ENCODE measurements around the gene CYP26A1. TPM values are rescaled to one million over a fixed set of nuclear protein-coding genes. Genes with fewer than 3 reads are reported as not detected.

The CYP26A1 gene
- total RNA-seq, 4 donors from 2014 or later: not detected

DNA sequence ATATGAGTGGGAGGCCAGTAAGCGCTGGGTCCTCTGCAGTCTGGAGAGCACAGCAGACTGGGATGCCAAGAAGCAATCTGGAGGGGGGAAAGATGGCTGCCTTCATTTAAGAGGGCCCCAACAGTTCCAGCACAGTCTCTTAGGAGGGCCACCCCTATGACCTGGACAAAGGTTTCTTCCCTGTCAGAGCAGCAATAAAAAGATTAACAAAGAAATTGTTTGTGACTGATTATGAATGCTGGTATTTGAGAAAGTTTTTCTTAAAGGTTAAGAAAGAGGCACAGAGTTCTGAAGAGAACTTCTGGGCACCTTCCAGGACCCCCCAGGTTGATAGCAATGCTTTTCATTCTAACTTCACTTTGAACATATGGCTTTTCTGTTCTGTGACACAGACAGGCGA lies 52.3 kb downstream of the CYP26A1 start:
- WGBS, 2 donors (ENCODE audit: low coverage in 1 of 2): 83% methylated on average over 2 of the region's 2 CpGs; no CpG with 5 or more reads in 1 of the 2 donors
- Histone ChIP-seq H3K9me3 (peaks cover 0 to 21% (median 0%) of the 10 kb centered on the region in 3 donors), H3K27ac (no peak overlapping the region), H3K4me3 (no peak overlapping the region), H3K4me1 (no peaks in the 10 kb centered on the region), H3K27me3 (no peaks in the 10 kb centered on the region), H3K36me3 (no peaks in the 10 kb centered on the region)
- TF ChIP-seq EP300 (IDR thresholded peaks at IDR 0.05): no peak
- TF ChIP-seq, protein P1, sequence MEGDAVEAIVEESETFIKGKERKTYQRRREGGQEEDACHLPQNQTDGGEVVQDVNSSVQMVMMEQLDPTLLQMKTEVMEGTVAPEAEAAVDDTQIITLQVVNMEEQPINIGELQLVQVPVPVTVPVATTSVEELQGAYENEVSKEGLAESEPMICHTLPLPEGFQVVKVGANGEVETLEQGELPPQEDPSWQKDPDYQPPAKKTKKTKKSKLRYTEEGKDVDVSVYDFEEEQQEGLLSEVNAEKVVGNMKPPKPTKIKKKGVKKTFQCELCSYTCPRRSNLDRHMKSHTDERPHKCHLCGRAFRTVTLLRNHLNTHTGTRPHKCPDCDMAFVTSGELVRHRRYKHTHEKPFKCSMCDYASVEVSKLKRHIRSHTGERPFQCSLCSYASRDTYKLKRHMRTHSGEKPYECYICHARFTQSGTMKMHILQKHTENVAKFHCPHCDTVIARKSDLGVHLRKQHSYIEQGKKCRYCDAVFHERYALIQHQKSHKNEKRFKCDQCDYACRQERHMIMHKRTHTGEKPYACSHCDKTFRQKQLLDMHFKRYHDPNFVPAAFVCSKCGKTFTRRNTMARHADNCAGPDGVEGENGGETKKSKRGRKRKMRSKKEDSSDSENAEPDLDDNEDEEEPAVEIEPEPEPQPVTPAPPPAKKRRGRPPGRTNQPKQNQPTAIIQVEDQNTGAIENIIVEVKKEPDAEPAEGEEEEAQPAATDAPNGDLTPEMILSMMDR (IDR thresholded peaks at IDR 0.05): no peak
- TF ChIP-seq POLR2A (IDR thresholded peaks at IDR 0.05): no peak
- no peak for TF ChIP-seq POLR2AphosphoS5 (IDR thresholded peaks at IDR 0.05)
- no peak for ATAC-seq

DNA sequence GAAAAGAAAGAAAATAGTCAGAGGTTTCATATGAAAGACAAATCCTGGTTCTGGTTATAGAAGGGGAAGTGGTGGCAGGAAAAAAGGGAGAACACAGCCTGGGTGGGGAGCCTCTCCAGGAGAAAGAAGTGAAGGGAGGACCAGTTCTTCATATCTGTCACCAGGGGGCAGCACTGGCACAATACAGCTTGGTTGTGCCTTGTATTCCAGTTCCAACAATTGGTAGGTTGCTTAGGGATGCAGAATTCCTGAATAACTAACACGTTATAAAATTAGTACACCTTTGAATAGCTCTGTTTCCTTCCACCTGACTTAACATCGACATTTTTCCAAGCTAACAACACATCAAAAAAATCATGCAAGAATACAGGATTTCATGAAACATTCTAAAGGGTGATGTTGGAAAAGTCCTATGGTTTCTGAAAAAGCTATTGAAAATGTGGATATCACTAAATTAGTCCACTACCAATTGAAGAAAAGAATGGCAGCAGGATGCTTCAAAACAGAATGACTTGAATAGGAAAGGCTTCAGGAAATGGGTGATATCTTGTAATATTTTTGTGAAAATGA lies 52.9 kb downstream of the CYP26A1 start:
- no peaks in the 10 kb centered on the region for H3K36me3 ChIP-seq
- WGBS, 2 donors (ENCODE audit: low coverage in 1 of 2): 79 to 100% methylated on average over 2 of the region's 2 CpGs

More for the DNA sequence above, 52.9 kb downstream of the CYP26A1 start:
- Histone ChIP-seq H3K4me1 (no peaks in the 10 kb centered on the region), H3K27ac (no peak overlapping the region), H3K9me3 (peaks cover 0 to 21% (median 0%) of the 10 kb centered on the region in 3 donors), H3K4me3 (no peak overlapping the region), H3K27me3 (no peaks in the 10 kb centered on the region)
- no peak for ATAC-seq
- no peak for TF ChIP-seq POLR2AphosphoS5 (IDR thresholded peaks at IDR 0.05)
- TF ChIP-seq EP300 (IDR thresholded peaks at IDR 0.05): no peak
- no peak for TF ChIP-seq POLR2A (IDR thresholded peaks at IDR 0.05)
- TF ChIP-seq, protein P1 (IDR thresholded peaks at IDR 0.05): no peak

Other genes with a start within 250 kb of the CYP26A1 start
- gene EXOC6, start 225.4 kb upstream of the CYP26A1 start, total RNA-seq: 10 to 100 TPM; 14.4 to 22.4 (median 16.8) TPM
- gene CYP26C1, start 13.1 kb upstream of the CYP26A1 start, total RNA-seq: under 1 TPM in 1 of 4 donors, not detected in 3; 0.31 TPM